AG09319 (cell line): ENCODE measurements around the gene KMT2C.

Experiments
- DNase-seq: peaks from one replicate; pipeline ENCODE4 v3.0.0-alpha.2; 2010; ENCODE audit warnings: low read depth; ENCODE audit errors: extremely low read depth
- CTCF ChIP-seq: IDR thresholded peaks from 2 replicates; pipeline ENCODE4 v1.5.1; 2011; ENCODE audit warnings: low read depth, mild to moderate bottlenecking, inconsistent platforms, low read length, moderate library complexity

The KMT2C gene

GRCh38 chr7:152370297-152370696 lies 65.5 kb downstream of the KMT2C start:
- no peak for DNase-seq
- no peak for TF ChIP-seq CTCF

GRCh38 chr7:152369518-152369917 lies 66.3 kb downstream of the KMT2C start:
- no peak for DNase-seq
- no peak for TF ChIP-seq CTCF

DNA sequence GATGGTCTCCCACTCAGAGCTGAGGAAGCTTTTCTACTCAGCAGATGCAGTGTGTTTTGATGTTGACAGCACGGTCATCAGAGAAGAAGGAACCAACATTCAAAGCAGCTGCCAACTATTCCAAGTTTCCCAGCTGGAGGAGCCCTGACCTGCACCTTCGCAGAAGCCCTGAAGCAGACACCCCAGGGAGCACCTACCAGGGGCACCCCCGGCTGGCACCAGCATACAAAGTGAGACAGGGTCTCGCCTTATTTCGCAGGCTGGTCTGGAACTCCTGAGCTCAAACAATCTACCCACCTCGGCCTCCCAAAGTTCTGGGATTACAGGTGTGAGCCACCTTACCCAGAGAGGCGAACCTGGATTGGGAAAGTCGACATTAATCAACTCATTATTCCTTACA lies 68.6 kb downstream of the KMT2C start:
- no peak for DNase-seq
- no peak for TF ChIP-seq CTCF

DNA sequence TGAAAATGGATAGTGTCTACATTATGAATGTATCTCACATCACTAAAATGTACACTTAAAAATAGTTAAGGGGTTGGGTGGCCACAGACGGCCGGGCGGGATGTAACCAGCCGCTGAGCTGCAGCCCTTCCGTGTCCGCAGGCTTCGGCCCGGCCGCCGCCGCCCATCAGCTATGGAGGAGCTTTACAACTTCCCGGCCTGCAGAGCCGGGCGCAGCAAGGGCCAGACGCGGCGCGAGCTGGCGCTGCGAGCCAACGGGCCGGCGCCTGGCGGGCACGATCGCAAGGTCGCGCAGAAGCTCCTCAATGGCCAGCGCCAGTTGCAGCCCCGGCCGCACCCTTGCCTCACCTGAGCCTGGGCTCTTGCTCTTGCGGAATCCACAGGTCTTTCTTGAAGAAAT lies 69.1 kb downstream of the KMT2C start:
- DNase-seq, result no peak
- no peak for TF ChIP-seq CTCF

DNA sequence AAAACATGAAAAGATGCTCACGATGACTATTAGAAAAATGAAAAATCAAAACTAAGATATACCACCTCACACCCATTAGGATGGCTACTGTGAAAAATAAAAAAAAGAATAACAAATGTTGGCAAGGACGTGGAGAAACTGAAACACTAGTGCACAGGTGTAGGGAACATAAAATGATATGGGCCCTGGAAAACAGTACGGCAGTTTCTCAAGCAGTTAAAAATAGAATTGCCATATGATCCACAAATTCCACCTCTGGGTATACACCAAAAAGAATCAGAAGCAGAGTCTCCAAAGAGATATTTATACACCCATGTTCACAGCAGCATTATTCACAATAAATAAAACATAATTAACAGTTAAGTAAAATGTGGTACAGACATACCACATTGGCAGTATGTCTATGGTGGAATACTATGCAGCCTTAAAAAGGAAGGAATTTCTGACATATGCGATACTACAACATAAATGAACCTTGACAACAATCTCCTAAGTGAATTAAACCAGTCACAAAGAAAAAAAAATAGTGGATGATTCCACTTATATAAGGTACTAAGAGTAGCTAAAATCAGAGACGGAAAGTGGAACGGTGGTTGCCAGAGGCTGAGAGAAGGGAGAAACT lies 69.7 kb downstream of the KMT2C start:
- DNase-seq, result no peak
- TF ChIP-seq CTCF, result no peak

GRCh38 chr7:152363798-152364197 lies 72.0 kb downstream of the KMT2C start:
- no peak for DNase-seq
- TF ChIP-seq CTCF, result no peak

- DNase-seq, result no peak
- no peak for TF ChIP-seq CTCF
These were observed 73.5 kb downstream of the KMT2C start for GRCh38 chr7:152362128-152362926.
